Right lobe of liver (tissue), 4 donors: ENCODE results near the gene C14orf132.

ENCODE experiments used
- CTCF ChIP-seq, 4 donors: fragments of 200-600 bp in 3 of 4; fragments of 450-650 bp in 1 of 4; IDR thresholded peaks; one replicate each; pipeline versions ENCODE4 v1.5.1 to v1.8.0; 2016 to 2022; ENCODE audit warnings: antibody characterized with exemption in 4 of 4, mild to moderate bottlenecking in 2 of 4
- POLR2A ChIP-seq: fragments of 450-650 bp; IDR thresholded peaks from one replicate; pipeline ENCODE4 v1.6.1; 2017; ENCODE audit warnings: antibody characterized with exemption, mild to moderate bottlenecking
- donor health status: DM: no; HTN: no; CAD: no.
- donor health status: DM: no; HTN: no; CAD: no.
- donor health status: DM: no; HTN: yes; CAD: no.

DNA sequence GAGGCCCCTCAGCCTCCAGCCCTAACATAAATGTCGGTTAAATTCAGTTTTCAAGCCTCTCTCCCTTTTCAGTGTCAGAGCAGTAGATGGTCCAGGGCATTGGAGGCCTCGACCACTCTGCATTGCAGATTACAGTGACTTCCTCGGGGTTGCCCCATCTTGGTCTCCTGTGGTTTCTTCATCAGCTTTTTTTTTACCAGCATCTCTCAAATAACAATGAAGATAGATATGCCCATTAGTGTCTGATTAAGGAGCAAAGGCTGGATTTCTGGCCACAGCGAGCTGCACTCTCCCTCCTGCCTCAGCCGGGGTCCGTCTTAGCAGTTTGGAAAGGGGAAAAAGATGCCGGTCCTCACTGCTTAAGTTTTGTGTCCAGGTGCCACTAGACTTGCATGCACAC lies 49.7 kb downstream of the C14orf132 start:
- TF ChIP-seq CTCF (IDR thresholded peaks at IDR 0.05) (no peak), POLR2A (no peak)
